NCI-H774 (cell line): ENCODE data around the gene CNPY2.
A peak's percentile ranks its signal among the peaks of the same experiment; 100 is the strongest.
"Not testable (repeated sequence)": the region's sequence is repeated elsewhere in the genome, so short reads cannot be mapped to it uniquely, and the experiment has no call there.

ENCODE experiments used
- DNase-seq: peaks from one replicate; lab custom pipeline; 2025; lab: John Stamatoyannopoulos, UW

The CNPY2 gene

DNA sequence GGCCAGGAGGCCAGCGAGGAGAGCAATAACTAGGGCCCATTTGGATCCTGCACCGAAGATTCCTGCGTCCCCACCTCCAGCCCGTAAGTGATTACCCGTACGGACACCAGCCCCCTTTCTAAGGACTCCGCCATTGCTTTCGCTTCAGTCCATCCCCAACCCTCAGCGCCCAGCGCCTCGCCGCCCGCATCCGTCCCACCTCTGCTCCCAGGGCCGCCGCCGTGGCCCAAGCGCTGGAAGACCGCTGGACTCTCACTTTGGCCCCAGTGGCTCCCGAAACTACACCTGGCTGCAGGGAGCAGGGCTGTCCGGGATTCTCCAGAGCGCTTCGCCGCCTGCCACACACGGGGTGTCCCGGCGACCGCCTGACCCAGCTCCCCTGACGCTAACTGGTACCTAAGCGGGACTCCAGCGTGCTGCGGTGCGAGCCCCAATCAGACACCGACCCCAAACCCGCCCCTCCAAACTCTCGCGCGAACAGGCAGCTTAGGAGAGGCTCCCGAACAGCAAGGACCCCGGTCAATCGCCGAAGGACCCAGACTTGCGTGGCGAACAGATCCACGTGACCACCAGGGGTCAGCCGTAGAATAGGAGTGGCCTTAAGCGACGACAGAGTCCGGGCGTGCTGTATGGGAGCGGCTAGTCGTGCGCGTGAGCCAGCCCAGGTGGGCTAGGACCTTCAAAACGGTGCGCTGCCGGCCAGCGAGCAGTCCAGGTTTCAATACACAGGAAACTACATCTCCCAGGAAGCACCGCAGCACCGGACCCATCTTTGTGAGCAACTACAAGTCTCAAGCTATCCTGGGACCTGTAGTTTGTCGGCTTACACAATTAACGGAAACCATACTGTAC is at the start of gene CNPY2:
TSS of gene CNPY2 (minus strand) at position 367 of the 852 bp plus-strand sequence. CDS start 771 bp downstream, outside the sequence.
- peak; percentile 97 for DNase-seq

DNA sequence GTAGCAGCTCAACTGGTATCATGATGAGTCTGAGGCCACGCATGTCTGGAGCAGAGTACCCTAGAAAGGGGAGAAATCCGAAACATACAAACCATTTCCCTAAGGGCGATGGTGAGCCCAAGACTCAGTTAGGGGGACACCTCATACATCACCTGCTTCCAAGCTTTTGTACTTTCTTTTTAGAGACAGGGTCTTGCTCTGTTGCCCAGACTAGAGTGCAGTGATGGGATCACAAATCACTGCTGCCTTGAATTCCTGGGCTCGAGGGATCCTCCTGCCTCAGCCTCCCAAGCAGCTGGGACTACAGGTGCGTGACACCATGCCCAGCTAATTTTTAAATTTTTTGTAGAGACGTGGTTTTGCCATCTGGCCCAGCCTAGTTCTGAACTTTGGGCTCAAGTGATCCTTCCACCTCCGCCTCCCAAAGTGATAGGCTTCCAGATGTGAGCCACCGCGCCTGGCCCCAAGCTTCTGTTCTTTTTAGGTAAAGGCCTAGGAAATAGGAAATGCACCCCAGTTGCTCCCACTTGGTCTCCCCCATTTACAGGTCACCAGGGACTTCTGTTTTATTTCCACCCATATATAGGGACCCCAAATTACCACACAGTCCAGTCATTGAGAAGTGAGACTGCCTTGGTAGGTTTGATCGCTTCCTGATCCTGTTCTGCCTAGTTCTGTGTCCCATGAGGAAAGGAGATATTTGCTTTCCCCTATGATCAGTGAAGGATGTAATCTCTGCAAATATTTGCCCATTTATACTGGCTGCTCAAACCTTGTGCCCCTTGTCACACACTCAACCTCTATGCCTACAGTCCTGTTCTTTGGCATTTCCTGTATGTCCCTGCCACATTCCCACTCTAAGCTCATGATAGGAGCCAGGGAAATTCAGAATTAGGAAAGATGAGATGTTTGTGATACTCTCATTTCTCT is 46.6 kb upstream of the CNPY2 start, which contains the start of gene APOF:
TSS of gene APOF (minus strand) at position 728 of the 930 bp plus-strand sequence. CDS start at position 616, 112 bp downstream.
- no peak for DNase-seq

DNA sequence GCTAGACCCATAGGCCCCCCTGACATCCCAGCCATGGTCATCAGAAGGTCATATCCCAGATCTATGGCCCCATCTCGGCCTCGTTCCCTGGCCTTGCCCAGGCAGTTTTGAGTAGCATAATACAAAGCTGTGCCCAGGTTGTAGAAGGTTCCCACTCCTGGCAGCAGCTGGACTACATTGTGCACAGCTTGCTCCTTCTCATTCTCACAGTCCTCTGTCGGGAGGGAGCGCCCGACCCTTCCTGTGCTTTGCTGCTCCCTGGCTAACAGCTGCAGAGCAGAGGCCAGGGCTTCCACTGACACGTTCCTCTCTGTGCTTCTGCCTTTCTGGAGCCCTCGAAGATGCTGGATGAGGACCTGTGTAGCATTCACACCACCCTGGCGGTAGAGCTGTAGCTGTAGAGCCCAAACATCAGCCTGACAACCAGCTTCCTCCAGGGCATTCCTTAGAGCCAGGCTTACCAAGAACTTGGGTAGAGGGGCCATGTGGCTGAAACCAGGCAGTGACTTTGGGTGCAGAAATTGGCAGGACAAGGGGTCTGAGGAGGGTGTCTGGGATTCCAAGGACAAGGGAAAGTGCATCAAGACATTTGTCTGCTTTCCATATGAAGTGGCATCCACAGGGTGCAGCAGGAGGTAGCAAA is 45.8 kb upstream of the CNPY2 start:
- DNase-seq = no peak

DNA sequence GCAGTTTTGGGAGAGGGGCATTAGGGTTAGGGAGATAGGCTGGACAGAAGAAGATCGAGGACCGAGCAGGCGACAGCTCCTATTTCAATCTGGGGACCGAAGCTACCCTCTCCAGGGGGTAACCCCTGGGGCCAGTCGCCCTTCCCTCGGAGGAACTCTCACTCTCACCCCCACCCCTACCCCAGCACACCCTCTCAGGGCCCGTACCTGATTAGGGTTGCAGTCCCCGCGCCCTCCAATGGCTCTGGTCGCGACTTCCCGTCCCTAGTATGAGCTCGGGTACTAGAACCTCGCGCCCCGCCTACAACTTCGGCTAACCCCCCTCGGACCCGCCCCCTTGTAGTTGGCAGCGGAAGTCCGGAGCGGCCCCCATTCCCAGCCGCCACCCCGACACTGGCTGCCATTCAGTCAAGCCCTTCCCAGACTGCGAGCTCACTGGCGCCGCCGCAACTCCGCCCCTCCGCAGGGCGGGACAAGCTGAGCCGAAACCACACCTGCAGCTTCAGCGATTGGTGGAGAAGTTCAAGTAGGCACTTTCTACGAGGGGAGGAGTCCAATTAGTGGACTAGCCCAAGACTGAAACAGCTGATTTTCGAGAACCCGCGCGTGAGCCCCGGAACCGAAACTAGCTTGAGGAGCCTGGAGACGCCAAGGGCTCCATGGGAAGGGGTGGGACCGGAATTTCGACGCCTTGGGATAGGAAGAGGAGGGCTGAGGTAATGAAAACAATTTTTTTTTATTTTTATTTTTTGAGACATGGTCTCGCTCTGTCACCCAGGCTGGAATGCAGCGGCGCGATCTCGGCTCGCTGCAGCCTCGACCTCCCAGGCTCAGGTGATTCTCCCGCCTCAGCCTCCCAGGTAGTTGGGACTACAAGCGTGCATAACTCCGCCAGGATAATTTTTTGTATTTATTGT is 44.3 kb upstream of the CNPY2 start, which contains the start of gene STAT2:
TSS of gene STAT2 (minus strand) at position 257 of the 917 bp plus-strand sequence. CDS start 3,536 bp downstream, outside the sequence.
- DNase-seq = peak; percentile 100

DNA sequence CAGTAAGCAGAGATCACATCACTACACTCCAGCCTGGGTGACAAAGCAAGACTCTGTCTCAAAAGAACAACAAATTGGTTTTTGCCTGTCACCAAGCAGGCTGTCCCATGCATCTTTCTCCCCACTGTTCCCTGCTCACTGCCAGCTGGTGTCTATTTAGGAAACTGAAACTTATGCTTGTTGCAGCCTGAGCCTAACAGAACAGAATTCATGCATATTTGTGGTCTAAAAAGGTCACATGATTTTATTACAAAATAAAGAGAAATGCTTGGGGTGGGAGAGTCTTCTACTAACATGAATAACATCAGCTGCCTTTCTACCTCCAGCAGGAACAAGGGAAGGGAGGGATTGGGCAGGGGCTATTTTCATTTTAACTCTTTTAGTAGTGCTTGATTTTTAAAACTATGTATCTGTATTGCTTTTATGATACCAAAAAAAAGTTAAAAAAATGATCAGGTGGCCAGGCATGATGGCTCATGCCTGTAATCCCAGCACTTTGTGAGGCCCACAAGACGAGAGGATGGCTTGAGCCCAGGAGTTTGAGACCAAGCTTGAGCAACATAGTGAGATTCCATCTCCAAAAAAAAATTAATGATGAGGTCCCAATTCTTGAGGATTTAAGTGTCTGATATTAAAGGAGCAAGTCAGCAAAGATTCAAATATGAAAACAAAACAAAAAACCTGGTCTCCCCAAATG is 43.2 kb upstream of the CNPY2 start:
- DNase-seq = no peak

DNA sequence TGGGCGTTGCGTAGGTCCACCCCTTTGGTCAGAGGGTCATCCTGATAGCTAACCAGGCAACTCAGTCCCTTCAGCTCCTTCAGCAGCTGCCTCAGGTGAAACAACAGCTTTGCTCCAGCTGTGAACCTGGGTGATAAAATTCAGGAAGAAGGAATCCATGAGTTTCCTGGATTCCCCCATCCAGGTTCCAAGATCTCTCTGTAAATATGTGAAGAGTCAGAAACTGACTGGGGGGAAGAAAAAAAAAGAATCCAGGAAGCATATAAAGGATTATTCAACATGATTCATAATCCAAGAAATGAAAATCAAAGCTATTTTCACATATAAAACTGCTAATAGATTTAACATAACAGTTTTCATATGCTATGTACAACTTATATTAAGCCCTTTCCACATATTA is 35.5 kb upstream of the CNPY2 start:
- DNase-seq = no peak

DNA sequence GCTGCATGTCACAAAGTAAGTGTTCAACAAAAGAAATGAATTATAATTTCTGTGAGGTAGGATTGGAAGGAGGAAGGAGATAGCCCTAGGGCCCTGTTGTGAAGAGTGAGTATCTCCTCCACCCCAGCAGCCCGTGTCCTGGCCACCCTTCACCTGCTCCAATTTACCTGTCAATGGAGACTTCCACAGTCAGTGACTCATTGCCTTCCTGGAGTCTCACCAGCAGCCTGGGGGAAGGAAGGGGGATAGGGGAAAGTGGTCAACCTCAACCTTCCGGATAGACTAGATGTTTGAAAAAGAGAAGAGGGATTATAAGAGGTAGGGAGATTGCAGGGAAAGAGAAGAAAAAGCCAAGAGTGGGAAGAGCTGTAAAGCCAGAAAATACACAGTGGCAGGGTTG is 34.9 kb upstream of the CNPY2 start:
- DNase-seq = no peak

DNA sequence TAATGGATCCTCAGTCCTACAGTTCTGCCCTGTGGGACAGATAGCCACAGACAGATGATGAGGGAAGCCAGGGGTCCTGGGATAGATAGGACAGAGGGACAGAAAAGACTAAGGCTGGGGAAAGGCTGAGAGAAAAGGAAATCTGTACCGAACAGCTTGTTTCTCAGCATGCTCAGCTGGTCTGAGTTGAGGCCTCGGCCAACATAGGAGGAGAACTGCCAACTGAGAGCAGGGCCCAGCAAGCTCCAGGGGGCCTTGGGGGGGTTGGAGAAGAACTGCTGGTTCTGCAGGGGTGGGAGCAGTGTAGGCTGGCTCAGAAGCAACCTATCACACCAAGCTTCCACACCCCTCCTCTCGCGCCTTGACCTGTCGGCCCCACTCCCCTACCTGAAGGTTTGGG is 33.0 kb upstream of the CNPY2 start:
- no peak for DNase-seq

DNA sequence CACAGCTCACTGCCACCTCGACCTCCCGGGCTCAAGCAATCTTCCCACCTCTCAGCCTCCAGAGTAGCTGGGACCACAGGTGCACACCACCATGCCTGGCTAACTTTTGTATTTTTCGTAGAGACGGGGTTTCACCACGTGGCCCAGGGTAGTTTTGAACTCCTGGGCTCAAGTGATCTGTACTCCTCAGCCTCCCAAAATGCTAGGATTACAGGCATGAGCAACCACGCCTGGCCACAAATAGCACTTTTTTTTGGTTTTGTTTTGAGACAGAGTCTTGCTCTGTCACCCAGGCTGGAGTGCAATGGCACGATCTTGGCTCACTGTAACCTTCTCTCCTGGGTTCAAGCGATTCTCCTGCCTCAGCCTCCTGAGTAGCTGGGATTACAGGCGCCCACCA is 31.5 kb upstream of the CNPY2 start:
- DNase-seq = not testable (repeated sequence)

DNA sequence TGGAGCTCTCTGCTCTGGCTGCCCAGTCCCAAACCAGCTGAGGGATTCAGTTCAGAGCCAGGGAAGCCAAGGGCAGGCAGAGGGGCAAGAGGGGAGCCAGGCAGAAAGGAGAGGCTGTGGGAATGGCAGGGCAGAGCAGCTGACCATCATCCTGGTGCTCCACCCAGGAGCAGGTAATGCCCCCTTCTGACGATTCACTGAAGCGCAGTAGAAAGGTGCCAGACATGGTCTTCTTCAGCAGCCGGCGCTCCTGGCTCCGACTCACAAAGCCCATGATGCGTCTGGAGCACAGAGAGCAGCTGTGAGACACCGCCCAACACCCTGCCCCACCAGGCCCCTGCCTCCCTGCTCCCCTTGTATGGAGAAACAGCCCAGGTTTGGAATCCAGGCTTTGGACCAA is 30.9 kb upstream of the CNPY2 start:
- no peak for DNase-seq

DNA sequence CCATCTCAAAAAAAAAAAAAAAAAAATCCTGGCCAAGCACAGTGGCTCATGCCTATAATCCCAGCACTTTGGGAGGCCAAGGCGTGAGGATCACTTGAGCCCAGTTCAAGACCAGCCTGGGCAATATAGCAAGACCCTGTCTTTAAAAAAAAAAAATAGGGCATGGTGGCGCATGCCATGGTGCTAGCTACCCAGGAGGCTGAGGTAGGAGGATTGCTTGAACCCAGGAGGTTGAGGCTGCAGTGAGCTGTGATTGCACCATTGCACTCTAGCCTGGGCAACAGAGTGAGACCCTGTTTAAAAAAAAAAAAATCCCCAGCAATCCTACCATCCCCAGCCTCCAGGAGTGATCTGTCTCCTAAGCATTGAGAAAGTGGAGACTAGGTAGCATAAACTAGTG is 26.5 kb upstream of the CNPY2 start:
- not testable (repeated sequence) for DNase-seq

DNA sequence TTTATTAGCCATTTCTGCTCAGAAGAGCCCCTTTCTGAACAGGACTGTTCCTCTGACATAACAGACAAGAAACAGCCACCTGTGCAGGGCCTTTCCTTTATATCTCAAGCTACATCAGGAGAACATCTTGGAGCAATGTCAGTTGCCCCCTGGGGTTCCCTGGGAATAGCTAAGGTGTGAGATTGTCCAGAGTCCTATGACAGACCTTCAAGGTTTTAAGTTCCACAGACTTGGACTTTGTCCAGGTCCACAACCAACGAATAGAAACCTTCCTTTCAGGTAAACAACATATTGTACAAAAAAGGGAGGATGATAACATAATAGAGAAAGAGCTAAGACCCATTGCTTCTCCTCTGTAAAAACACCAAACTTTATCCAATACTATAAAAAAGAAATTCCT is 25.8 kb upstream of the CNPY2 start:
- DNase-seq = no peak

DNA sequence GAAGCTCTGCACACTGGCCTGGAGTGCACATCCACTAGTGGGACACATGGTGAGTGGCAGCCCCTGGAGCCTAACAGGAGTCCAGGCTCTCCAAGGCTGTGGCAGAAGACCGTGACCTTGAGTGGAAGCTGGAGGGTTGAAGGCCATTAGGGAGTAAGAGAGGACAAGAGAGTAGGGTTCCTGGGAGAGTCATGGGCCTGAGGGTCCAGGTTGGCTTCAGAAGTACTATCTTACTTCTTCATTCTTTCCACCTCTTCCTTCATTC is 23.3 kb upstream of the CNPY2 start:
- no peak for DNase-seq

DNA sequence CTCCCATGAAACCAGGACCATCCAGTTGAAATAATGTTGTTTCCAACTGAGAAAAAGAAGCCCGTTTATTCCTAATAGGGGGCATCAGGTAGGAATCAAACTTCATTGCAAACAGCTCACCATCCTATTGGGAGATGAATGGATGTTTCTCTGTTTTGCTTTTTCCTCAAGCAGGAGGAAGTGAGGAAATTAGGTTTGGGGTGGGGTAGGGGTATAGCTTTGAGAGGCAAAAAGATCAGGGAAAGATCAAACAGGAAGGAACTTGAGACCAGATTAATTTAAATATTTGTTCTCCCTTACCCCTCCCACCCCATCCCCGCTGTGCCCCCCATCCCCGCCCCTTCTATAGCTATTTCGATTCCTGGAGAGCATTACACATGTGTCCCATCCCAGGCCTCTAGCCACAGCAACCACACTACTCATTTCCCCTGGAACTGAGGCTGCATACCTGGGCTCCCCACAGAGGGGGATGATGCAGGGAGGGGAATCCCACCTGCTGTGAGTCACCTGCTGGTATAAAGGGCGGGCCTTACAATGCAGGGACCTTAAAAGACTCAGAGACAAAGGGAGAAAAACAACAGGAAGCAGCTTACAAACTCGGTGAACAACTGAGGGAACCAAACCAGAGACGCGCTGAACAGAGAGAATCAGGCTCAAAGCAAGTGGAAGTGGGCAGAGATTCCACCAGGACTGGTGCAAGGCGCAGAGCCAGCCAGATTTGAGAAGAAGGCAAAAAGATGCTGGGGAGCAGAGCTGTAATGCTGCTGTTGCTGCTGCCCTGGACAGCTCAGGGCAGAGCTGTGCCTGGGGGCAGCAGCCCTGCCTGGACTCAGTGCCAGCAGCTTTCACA is 22.7 kb upstream of the CNPY2 start, which contains the start of gene IL23A:
TSS of gene IL23A (plus strand) at position 577 of the 850 bp plus-strand sequence. CDS start at position 738, 161 bp downstream.
- DNase-seq = peak; percentile 32

DNA sequence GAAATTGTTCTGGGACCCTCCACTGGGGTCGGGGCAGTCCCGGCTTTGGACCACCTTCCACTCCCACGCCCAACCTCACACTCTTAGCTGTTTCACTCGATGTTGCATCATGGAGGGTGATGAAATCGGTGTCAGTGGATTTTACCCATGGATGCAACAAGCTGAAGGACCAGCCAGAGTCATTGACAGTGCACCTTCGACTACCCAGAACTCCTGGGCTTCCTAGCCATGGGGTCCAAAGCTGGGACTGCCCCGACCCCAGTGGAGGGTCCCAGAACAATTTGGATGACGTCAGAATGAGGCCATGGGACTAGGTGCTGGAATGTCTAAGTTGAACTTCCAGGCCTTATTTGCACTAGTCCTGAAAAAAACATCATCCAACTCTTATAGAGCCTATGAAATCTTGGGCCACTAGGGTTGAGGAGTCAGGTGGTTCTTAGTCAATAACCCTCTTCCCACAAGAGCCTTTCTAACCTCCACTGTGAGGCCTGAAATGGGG is 22.0 kb upstream of the CNPY2 start:
- DNase-seq = no peak

DNA sequence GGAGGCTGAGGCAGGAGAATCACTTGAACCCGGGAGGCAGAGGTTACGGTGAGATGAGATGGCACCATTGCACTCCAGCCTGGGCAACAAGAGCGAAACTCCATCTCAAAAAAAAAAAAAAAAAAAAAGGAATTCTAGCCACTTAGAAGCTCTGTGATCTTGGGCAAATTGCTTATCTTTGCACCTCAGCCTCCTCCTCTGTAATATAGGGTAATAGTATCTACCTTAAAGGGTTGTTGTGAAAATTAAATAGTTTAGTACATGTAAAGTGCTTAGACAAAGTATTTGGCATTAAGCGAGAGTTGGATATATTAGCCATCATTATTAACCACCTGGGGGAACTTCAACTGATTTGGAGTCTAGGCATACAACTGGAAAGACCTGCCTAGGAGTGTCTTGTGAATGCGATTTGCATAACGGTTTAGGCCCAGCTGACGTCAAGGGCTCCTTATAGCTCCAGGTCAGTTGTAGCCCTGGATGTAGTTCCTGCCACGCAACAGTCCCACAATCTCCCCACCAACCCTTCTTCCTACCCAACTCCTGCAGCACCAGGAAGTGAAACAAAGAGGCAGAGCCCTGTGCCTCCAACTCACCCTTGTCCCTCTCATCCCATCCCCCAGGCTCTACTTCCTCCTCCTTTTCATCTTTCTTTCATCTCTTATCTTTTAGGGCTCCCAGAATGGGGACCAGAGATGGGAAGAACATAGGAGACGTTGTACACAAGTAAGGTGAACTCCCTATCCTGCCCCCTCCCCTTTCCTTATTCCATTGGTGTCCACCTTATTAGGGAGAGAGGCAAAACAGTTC is 20.8 kb upstream of the CNPY2 start:
- DNase-seq = no peak

DNA sequence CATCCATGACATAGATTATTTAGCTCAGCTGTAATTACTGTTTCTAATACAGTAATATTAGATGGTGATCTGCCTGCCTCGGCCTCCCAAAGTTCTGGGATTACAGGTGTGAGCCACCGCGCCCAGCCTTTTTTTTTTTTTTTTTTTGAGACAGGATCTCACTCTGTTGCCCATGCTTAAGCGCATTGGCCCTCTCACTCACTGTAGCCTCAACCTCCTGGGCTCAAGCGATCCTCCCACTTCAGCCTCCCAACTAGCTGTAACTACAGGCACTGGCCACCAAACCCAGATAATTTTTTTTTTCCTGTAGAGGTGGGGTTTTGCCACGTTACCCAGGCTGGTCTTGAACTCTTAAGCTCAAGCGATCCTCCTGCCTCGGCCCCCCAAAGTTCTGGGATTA is 19.7 kb upstream of the CNPY2 start:
- not testable (repeated sequence) for DNase-seq

DNA sequence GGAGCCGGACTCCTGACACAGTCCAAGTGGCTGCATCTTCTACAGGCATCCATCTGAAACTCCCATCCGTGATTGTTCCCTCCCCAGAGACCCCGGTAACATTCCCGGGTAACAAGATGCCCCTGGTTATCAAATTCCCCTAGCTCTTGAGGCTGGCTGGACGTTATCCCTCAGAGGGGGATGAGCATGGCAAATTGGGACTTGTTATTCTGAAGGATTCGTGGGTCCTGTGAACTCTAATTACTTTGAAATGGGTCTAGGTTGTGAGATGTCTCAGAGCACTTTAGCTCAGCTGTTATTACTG is 18.7 kb upstream of the CNPY2 start:
- DNase-seq = no peak
